Adrenal gland (tissue), 5 donors: ENCODE results near the gene SLC5A11.

ENCODE experiments used
- CTCF ChIP-seq, 6 experiments: fragments of 450-650 bp in 4 of 6; fragments of 200-600 bp in 2 of 6; sonication (generic) in 1 of 6; IDR thresholded peaks; 1 replicate in 5 of 6; 2 replicates in 1 of 6; pipeline versions ENCODE4 v1.5.1 to v1.8.0; 2016 to 2021; ENCODE audit warnings: antibody characterized with exemption in 6 of 6, mild to moderate bottlenecking in 2 of 6, moderate library complexity in 1 of 6
- POLR2A ChIP-seq, 2 donors: fragments of 450-650 bp; IDR thresholded peaks; one replicate each; pipeline ENCODE4 v1.6.1; 2017; ENCODE audit warnings: antibody characterized with exemption in 2 of 2, mild to moderate bottlenecking in 2 of 2, moderate library complexity in 1 of 2
- donor health status: DM: no; HTN: no; CAD: no.

GRCh38 chr16:24826817-24827566 is 18.8 kb upstream of the SLC5A11 start:
- no peak for TF ChIP-seq CTCF (IDR thresholded peaks at IDR 0.05)
- TF ChIP-seq POLR2A (IDR thresholded peaks at IDR 0.05), result no peak
